GM21423 (cell line): ENCODE data around the gene DISC1.
"Not testable (repeated sequence)": the region's sequence is repeated elsewhere in the genome, so short reads cannot be mapped to it uniquely, and the experiment has no call there.

Experiments used
- ATAC-seq: cut with Tn5 transposase; IDR thresholded peaks from one replicate; pipeline ENCODE4 v1.9.1; 2021; ENCODE audit warnings: mild to moderate bottlenecking, moderate library complexity; ENCODE audit not compliant: unreplicated experiment

DISC1 gene

GRCh38 chr1:231634323-231635013, 7.9 kb downstream of the DISC1 start:
- no peak for ATAC-seq

DNA sequence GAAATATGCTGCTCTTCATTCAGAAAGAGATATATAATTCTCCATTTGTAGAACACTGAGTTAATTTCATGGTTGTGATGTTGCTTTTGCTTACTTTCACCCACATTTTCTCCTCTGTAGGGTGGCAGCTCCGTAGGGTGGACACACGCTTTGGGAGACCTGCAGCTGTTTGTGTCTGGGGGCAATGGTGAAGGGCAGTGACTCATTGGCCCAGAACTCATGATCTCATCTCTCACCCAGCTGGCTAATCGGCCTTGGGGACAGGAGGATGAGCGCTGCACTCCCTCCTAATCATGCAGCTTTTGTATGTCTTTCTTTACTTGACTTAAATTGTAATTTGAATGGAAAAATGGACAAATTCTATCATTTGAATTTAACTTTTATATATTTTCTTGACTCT, 9.6 kb downstream of the DISC1 start:
- no peak for ATAC-seq

GRCh38 chr1:231636922-231637321, 10.3 kb downstream of the DISC1 start:
- not testable (repeated sequence) for ATAC-seq

- ATAC-seq: no peak
These were observed 12.1 kb downstream of the DISC1 start for GRCh38 chr1:231638647-231639046.

GRCh38 chr1:231639819-231640218, 13.2 kb downstream of the DISC1 start:
- no peak for ATAC-seq

- ATAC-seq: not testable (repeated sequence)
These were observed 14.9 kb downstream of the DISC1 start for GRCh38 chr1:231641444-231641843.

DNA sequence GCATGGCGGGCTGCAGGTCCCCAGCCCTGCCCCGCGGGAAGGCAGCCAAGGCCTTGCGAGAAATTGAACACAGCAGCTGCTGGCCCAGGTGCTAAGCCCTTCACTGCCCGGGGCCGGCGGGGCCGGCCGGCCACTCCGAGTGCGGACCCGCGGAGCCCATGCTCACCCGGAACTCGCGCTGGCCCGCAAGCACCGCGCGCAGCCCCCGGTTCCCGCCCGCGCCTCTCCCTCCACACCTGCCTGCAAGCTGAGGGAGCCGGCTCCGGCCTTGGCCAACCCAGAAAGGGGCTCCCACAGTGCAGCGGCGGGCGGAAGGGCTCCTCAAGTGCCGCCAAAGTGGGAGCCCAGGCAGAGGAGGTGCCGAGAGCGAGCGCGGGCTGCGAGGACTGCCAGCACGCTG, 15.5 kb downstream of the DISC1 start:
- not testable (repeated sequence) for ATAC-seq

- ATAC-seq: no peak
These were observed 16.0 kb downstream of the DISC1 start for GRCh38 chr1:231642618-231643017.

- no peak for ATAC-seq
These were observed 16.7 kb downstream of the DISC1 start for GRCh38 chr1:231643071-231643934.

DNA sequence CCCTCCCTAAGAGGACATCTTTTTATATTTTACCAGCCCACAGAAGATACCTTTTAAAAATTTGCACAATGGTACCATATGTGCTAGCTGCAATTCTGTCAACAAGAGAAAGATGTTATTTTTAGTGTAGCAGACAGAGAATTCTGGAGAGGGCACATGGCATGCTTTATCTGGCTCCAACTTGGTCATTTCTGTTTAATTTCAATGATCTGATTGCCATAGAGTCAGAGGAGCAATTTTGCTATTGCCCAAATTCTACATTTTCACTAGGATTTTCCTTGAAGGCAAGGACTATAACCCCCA, 17.3 kb downstream of the DISC1 start:
- ATAC-seq: no peak

GRCh38 chr1:231645634-231646033, 19.0 kb downstream of the DISC1 start:
- not testable (repeated sequence) for ATAC-seq

GRCh38 chr1:231646165-231646564, 19.6 kb downstream of the DISC1 start:
- ATAC-seq: not testable (repeated sequence)

DNA sequence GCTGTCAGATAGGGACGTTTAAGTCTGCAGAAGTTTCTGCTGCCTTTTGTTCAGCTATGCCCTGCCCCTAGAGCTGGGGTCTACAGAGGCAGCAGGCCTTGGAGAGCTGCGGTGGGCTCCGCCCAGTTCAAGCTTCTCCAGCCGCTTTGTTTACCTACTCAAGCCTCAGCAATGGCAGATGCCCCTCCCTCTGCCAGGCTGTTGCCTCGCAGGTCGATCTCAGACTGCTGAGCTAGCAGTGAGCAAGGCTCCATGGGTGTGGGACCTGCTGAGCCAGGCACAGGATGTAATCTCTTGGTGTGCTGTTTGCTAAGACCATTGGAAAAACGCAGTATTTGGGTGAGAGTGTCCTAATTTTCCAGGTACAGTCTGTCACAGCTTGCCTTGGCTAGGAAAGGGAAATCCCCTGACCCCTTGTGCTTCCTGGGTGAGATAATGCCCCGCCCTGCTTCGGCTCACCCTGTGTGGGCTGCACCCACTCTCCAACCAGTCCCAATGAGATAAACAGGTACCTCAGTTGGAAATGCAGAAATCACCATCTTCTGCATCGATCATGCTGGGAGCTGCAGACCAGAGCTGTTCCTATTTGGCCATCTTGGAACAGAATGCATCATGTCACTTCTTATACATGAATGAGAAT, 25.2 kb downstream of the DISC1 start:
- not testable (repeated sequence) for ATAC-seq

DNA sequence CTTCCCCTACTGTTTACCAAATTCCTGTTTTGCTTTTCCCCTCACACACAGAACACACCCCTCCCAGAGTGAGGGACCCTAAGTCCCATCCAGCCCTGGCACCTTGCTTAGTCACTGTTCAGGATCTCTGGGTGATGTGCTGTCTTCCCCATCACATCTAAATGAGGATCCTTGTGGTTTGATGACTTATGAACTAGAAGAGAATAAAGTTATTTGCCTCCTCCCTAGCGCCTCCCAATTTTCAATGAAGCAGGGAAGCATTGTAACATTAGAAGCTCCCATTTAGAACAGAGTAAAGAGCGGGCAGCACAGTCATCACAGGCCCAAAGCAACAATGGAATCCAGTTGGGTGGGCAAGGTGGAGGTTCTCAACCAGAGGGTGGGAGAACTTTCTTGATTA, 27.0 kb downstream of the DISC1 start:
- ATAC-seq: no peak

DNA sequence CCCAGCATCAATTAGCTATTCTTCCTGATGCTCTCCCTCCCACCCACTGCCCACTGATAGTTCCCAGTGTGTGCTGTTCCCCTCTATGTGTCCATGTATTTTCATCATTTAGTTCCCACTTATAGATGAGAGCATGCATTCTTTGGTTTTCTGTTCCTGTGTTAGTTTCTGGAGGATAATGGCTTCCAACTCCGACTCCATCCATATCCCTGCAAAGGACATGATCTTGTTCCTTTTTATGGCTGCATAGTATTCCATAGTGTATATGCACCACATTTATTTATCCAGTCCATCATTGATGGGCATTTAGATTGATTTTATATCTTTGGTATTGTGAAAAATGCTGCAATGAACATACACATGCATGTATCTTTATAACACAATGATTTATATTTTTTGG, 30.2 kb downstream of the DISC1 start:
- ATAC-seq: no peak

- not testable (repeated sequence) for ATAC-seq
These were observed 31.6 kb downstream of the DISC1 start for GRCh38 chr1:231658223-231658622.

DNA sequence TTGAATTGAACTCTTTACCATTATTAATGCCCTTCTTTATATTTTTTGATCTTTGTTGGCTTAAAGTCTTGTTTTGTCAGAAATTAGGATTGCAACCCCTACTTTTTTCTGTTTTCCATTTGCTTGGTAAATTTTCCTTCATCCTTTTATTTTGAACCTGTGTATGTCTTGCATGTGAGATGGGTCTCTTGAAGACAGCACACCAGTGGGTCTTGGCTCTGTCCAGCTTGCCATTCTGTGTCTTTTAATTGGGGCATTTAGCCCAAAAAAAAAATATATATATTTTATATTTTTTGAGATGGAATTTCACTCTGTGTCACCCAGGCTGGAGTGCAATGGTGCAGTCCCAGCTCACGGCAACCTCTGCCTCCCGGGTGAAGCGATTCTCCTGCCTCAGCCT, 33.6 kb downstream of the DISC1 start:
- no peak for ATAC-seq

GRCh38 chr1:231663211-231663792, 36.7 kb downstream of the DISC1 start:
- no peak for ATAC-seq

GRCh38 chr1:231665101-231665500, 38.5 kb downstream of the DISC1 start:
- no peak for ATAC-seq

DNA sequence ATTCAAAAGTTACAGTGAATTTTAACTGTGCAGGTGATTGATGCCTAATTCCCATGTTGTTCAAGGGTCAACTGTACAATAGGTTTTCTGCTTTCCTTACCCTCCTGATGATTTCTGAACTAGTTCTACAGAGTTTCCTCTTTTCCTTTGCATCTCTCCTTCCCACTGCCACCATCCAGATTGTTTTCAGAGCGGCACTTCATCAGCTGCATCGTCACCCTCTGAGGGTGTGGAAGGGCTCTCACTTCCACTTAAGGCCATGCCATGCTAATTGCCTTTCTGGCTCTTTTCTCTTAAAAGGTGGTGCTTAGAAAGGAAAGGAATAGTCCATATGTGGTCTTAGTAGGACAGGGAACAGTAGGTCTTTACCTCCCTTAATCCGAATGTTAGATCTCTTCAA, 39.1 kb downstream of the DISC1 start:
- ATAC-seq: no peak

GRCh38 chr1:231666220-231666936, 39.8 kb downstream of the DISC1 start:
- ATAC-seq: no peak
